ENCODE results near the gene ST3GAL3. TPM values are rescaled to one million over a fixed set of nuclear protein-coding genes. Genes with fewer than 3 reads are reported as not detected.

ST3GAL3 gene
- polyA plus RNA-seq, 1 of the 3 experiments (the other 2 are of a cell fraction), result 20.6 TPM

DNA sequence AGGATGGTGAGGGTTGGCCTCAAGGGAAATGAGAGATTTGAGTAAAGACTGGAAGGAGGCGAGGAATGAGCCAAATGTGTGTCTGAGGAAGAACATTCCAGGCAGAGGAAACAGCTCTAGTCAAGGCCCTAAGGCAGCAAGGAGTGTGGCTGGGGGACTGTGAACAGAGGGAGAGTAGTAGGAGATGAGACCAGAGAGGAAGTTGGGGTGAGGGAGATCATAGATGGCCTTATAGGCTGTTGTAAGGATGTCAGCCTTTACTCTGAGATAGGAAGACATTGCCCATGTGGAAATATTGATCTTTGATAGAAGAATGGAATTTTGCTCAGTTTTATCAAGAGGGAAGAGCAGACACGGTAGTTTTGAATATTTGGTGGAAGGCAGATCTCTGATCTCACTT is 171.1 kb downstream of the ST3GAL3 start:
- peaks cover 10% of the 10 kb centered on the region for H3F3A ChIP-seq (replicated peaks; ENCODE audit: insufficient read depth)
- H3K4me1 ChIP-seq (ENCODE audit: control insufficient read depth in 1 of 2, insufficient read depth in 2 of 2, low read depth in 1 of 2, low read length in 1 of 2), result peaks cover 3 to 15% of the 10 kb centered on the region in 2 experiments; a peak in 2 of 4 replicates
- 100% methylated on average over 2 of the region's 2 CpGs for WGBS (ENCODE audit: low lambda C conversion rate)
- H3K27me3 ChIP-seq (ENCODE audit: insufficient read depth), result no peaks in the 10 kb centered on the region
- H2AFZ ChIP-seq (ENCODE audit: low read depth), result no peak overlapping the region
- H3K79me2 ChIP-seq (ENCODE audit: insufficient read depth), result no peaks in the 10 kb centered on the region
- ChIA-PET CTCF (no interaction called here), POLR2A (no interaction called here)
- no peak overlapping the region for H3K4me2 ChIP-seq
- no peaks in the 10 kb centered on the region for H3K9me2 ChIP-seq
- H4K20me1 ChIP-seq (ENCODE audit: insufficient read depth), result peaks cover 23% of the 10 kb centered on the region
- H3K27ac ChIP-seq (ENCODE audit: low read depth in 2 of 2, low read length in 1 of 2), result no peak overlapping the region
- H3K9me3 ChIP-seq, result no peaks in the 10 kb centered on the region
- H3K36me3 ChIP-seq (replicated peaks in 1 of 2; ENCODE audit: control insufficient read depth in 1 of 2, insufficient read depth in 2 of 2, low read length in 1 of 2), result no peaks in the 10 kb centered on the region
- no peak overlapping the region for H3K4me3 ChIP-seq (ENCODE audit: low read depth in 2 of 2, low read length in 1 of 2)
- DNase-seq, result no peak
- H3K9ac ChIP-seq, result no peak overlapping the region
- TF ChIP-seq EP300 (IDR thresholded peaks at IDR 0.05; ENCODE audit: borderline replicate concordance in 1 of 2, low read depth in 1 of 2, low read length in 1 of 2) (no peak), MXI1 (IDR thresholded peaks at IDR 0.05; ENCODE audit: low read depth, low read length) (no peak)

DNA sequence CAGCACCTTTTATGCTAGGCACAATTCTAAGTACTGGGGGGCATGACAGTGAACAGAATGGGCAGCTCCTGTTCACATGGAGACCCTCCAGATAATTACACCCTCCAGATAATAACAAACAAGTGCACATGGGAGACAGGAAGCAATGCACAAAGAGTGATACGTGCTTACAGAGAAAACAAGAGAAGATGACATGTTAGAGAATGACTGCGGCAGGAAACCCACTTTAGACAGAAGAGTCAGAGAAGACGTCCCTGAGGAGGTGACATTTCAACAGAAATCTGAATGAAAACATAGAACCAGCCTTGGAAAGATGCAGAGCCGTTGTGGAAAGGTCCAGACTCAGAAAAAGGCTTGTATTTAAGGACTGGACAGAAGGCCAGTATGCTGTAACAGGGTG is 171.5 kb downstream of the ST3GAL3 start:
- H2AFZ ChIP-seq (ENCODE audit: low read depth), result no peak overlapping the region
- 0 out of 2 replicates have a peak overlapping the region, but pooled peaks have one; percentile 31 for H3K4me2 ChIP-seq
- CTCF ChIA-PET, result no interaction called here
- DNase-seq, result no peak
- H3K79me2 ChIP-seq (ENCODE audit: insufficient read depth), result no peaks in the 10 kb centered on the region
- TF ChIP-seq EZH2phosphoT487 (IDR thresholded peaks at IDR 0.05; ENCODE audit: borderline replicate concordance, low read depth) (no peak), TAF1 (IDR thresholded peaks at IDR 0.05; ENCODE audit: borderline replicate concordance, low read depth, low read length) (no peak), RXRA (IDR thresholded peaks at IDR 0.05; ENCODE audit: borderline replicate concordance, low read depth) (no peak), POLR2AphosphoS5 (IDR thresholded peaks at IDR 0.05; ENCODE audit: low read depth, low read length) (no peak), RAD21 (IDR thresholded peaks at IDR 0.05; ENCODE audit: low read length) (no peak), FOSL2 (IDR thresholded peaks at IDR 0.05; ENCODE audit: borderline replicate concordance, low read depth) (no peak), SMC3 (IDR thresholded peaks at IDR 0.05; ENCODE audit: low read depth, low read length) (no peak), YY1 (IDR thresholded peaks at IDR 0.05; ENCODE audit: low read depth) (no peak)
- TF ChIP-seq, protein P1, sequence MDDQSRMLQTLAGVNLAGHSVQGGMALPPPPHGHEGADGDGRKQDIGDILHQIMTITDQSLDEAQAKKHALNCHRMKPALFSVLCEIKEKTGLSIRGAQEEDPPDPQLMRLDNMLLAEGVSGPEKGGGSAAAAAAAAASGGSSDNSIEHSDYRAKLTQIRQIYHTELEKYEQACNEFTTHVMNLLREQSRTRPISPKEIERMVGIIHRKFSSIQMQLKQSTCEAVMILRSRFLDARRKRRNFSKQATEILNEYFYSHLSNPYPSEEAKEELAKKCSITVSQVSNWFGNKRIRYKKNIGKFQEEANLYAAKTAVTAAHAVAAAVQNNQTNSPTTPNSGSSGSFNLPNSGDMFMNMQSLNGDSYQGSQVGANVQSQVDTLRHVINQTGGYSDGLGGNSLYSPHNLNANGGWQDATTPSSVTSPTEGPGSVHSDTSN (IDR thresholded peaks at IDR 0.05), result no peak
- TF ChIP-seq, protein P2, sequence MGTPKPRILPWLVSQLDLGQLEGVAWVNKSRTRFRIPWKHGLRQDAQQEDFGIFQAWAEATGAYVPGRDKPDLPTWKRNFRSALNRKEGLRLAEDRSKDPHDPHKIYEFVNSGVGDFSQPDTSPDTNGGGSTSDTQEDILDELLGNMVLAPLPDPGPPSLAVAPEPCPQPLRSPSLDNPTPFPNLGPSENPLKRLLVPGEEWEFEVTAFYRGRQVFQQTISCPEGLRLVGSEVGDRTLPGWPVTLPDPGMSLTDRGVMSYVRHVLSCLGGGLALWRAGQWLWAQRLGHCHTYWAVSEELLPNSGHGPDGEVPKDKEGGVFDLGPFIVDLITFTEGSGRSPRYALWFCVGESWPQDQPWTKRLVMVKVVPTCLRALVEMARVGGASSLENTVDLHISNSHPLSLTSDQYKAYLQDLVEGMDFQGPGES (IDR thresholded peaks at IDR 0.05; ENCODE audit: low read depth, low read length), result no peak
- TF ChIP-seq, protein P3, sequence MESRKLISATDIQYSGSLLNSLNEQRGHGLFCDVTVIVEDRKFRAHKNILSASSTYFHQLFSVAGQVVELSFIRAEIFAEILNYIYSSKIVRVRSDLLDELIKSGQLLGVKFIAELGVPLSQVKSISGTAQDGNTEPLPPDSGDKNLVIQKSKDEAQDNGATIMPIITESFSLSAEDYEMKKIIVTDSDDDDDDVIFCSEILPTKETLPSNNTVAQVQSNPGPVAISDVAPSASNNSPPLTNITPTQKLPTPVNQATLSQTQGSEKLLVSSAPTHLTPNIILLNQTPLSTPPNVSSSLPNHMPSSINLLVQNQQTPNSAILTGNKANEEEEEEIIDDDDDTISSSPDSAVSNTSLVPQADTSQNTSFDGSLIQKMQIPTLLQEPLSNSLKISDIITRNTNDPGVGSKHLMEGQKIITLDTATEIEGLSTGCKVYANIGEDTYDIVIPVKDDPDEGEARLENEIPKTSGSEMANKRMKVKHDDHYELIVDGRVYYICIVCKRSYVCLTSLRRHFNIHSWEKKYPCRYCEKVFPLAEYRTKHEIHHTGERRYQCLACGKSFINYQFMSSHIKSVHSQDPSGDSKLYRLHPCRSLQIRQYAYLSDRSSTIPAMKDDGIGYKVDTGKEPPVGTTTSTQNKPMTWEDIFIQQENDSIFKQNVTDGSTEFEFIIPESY (IDR thresholded peaks at IDR 0.05; ENCODE audit: borderline replicate concordance, low read depth), result no peak
- no peak overlapping the region for H3K9ac ChIP-seq
- 95% methylated on average over 4 of the region's 4 CpGs for WGBS (ENCODE audit: low lambda C conversion rate)
- POLR2A ChIA-PET, result no interaction called here
- H3F3A ChIP-seq (replicated peaks; ENCODE audit: insufficient read depth), result peaks cover 10% of the 10 kb centered on the region
- no peaks in the 10 kb centered on the region for H3K27me3 ChIP-seq (ENCODE audit: insufficient read depth)
- peaks cover 23% of the 10 kb centered on the region for H4K20me1 ChIP-seq (ENCODE audit: insufficient read depth)
- no peak overlapping the region for H3K4me3 ChIP-seq (ENCODE audit: low read depth in 2 of 2, low read length in 1 of 2)
- peaks cover 3 to 15% of the 10 kb centered on the region in 2 experiments; a peak in 2 of 4 replicates for H3K4me1 ChIP-seq (ENCODE audit: control insufficient read depth in 1 of 2, insufficient read depth in 2 of 2, low read depth in 1 of 2, low read length in 1 of 2)
- H3K9me2 ChIP-seq, result no peaks in the 10 kb centered on the region
- H3K36me3 ChIP-seq (replicated peaks in 1 of 2; ENCODE audit: control insufficient read depth in 1 of 2, insufficient read depth in 2 of 2, low read length in 1 of 2), result peaks cover 0 to under 1% of the 10 kb centered on the region in 2 experiments
- no peaks in the 10 kb centered on the region for H3K9me3 ChIP-seq
- H3K27ac ChIP-seq (ENCODE audit: low read depth in 2 of 2, low read length in 1 of 2), result peak overlapping the region in 1 of 2 experiments; percentile 22; a peak in 2 of 4 replicates

All from SK-N-SH (cell line).